SW 1271 (cell line): ENCODE data around the gene CDKL5.

ENCODE experiments used
- DNase-seq, 2 experiments: peaks; one replicate each; lab custom pipeline; 2025; lab: John Stamatoyannopoulos, UW

CDKL5 gene

GRCh38 chrX:18457000-18457399, 31.6 kb downstream of the CDKL5 start:
- DNase-seq, result no peak

GRCh38 chrX:18461431-18461830, 36.0 kb downstream of the CDKL5 start:
- no peak for DNase-seq

DNA sequence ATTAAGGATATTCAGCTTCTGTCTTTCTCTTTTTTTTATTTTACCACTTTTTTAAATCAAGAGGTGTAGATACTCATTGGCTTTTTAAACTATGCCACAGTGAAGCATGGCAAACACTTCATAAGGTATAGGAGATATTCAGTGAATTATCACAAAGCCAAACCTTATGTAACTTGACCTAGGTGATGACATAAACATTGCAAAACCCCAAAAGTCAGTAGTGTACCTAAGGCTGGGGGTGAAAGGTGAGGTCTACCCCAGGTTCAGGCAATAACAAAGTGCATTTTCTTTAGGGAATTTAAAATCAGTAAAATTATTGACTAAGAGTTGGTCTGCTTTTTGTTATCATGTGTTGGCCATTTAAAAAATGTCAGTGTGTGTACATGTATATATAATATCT, 39.1 kb downstream of the CDKL5 start:
- DNase-seq, result no peak

DNA sequence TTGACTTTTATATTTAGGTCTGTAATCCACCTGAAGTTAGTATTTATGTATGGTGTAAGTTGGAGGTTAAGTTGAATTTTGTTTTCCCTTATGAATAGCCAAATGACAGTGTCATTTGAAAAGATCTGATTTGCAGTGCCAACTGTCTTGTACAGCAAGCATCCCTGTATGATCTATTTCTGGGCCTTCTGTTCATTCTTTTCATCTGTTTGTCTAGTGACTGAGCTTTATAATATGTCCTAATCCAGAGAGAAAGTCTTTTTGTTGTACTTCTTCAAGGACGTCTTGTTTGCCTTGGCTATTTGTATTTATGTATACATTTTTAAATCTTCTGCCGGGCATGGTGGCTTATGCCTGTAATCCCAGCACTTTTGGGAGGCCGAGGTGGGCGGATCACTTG, 39.6 kb downstream of the CDKL5 start:
- no peak for DNase-seq

GRCh38 chrX:18468599-18468998, 43.2 kb downstream of the CDKL5 start:
- no peak for DNase-seq

- no peak for DNase-seq
Measured at GRCh38 chrX:18471296-18471695, 45.9 kb downstream of the CDKL5 start.

- no peak for DNase-seq
Measured at GRCh38 chrX:18490806-18491555, 65.6 kb downstream of the CDKL5 start.

DNA sequence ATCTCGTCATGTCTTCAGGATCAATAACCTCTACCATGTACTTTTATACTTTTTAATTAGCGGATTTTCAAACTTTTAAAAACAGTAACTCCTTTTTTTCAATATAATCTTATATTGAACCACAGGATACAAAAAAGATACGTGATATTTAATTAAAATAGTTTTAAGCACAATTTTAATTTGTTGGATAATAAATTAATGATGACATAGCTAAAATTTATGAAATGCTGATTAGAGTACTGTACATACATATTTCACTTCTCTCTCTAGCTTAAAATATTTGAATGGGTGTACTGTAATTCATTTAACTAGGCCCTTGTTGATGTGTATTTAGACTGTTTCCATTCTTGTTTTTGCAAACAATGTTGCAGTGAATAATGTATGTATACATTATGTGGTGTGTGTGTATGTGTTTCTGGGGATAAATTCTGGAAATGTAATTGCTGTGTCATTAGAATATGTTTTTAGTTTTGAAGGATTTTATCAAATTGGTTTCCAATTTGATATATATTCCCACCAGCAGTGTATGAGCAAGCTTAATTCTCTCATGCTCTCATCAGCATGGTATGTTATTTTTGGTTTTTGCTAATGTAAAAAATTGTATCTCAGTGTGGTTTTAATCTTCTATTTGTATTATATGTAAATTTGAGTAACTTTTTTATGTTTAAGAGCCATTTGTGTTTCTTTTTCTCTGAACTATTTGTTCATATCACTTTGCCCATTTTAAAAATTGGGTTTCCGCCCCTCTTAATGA, 66.4 kb downstream of the CDKL5 start:
- DNase-seq, result no peak

DNA sequence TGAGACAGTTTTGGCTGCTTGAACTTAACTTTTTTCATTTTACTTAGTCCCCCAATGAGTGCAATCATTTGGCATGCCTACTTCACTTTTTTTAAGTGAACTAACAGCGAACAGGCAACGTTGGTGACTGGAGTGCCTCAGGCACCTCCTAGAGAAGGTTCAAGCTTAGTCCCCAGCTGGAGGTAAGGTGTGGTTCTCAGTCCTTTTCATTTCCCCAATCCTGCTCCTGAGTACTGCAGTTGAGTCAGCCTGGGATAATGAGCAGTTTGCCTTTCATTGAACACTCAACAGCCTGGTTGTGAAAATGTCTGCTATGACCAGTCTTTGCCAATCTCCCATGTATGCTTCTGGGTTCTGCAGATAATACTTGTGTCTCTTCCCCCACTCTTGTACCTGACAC, 109.5 kb downstream of the CDKL5 start:
- DNase-seq, result no peak

DNA sequence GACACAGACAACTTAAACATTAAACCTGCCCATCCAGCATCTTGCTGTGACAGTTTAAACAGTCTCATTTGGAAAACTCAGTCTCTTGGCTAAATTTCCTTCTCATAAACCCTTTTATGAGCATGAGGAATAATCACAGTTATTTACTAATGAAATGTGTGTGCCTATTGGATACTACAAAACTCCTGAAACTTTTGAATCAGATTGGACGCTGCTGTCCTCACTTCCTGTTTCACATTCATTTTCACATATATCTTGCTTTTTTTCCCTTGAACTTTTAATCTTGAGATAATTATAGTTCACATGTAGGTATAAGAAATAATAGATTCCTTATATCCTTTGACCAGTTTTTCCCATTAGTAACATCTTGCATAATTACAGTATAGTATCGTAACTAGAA, 111.7 kb downstream of the CDKL5 start:
- DNase-seq, result no peak

- DNase-seq, result no peak
Measured at GRCh38 chrX:18537524-18537923, 112.1 kb downstream of the CDKL5 start.

- no peak for DNase-seq
Measured at GRCh38 chrX:18542131-18542530, 116.7 kb downstream of the CDKL5 start.

DNA sequence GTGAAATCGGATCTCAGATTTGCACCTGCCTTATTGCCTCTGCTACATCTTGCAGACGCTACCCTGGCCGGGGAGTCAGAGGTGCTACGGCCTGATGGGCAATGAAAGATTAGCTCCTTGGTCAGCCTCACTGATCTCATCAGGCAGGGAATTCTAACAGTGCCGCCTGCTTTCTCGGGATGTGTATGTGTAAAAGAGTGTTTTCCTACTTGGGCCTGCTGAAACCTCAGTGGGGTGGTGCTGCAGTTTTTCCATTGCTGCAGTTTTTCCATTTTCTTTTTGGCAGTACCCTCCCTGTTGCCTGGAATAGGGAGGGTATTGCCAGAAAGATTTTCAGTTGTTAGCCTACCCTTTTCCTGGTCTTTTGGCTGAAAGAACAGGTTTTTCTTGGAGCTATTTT, 117.5 kb downstream of the CDKL5 start:
- no peak for DNase-seq

DNA sequence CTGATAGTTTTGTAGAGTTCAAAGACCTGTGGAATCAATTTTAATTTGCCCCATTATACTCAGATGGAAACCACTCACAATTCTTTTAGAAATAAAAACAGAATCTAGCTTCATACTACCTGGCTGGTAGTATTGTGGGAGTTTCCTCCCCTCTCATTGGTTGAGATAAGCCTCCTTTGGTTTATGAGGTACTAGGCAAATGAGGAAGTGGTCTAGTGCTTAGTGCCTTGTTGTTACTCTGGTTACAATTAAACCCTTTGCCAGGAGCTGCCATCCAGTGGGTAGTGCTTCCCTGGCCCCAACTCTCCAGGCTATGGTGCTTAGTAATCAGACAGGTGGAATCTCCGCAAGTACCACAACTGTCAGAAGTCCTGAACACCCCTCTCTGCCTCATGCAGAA, 118.3 kb downstream of the CDKL5 start:
- no peak for DNase-seq

DNA sequence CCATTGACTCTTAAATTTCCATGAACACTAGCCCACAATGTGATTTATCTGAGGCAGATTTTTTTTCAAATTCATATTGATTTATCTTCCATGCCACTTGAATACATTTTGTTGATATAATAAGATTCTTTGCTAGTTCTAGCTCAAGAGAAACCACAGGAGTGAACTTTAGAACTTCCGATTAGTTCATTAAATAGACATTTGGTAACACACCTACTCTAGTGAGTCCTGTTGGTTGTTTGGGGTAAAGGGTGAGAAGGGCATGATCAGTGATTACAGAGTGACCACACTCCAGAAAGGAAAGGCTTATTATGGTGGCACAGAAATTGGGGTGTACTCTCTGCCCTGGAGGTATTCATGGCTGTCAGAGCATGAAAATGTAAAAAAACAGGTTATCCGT, 120.4 kb downstream of the CDKL5 start:
- no peak for DNase-seq

DNA sequence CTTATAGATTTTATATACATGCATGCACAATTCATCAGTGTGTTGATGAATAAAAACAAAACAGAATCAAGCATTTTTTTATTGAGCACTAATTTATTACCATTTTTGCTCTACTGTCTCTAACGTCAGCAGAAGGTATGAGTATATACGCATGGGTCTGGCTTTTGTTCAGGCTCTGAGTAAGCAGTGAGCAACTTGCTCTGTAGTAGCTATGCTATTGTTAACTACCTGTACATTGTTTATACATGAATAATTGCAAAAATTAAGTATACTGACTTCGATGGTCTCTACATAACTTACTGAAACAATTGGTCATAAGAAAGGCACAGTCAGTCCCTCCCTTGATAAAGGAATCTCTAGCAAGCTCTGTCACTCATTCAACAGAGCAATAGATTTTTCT, 123.6 kb downstream of the CDKL5 start:
- DNase-seq, result no peak

DNA sequence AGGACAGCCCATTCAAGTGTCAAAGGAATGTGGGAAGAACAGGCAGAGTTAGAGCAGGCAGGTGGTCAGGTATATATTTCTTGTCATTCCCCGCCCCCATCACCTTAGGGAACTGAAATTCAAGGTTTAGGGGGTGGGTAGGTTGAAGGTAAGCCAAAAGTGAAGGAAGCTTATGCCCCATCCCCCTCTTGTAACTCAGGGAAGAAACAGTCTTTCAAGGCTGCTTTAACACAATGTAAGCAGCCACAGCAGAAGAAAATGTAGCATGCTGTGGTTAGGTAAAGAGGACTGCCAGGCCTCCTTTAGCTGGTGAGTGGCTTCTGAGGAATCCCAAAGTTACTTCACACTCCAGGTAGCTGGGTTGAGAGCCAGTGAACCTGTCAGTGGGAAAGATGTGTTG, 124.2 kb downstream of the CDKL5 start:
- DNase-seq, result no peak

- no peak for DNase-seq
Measured at GRCh38 chrX:18557879-18558278, 132.5 kb downstream of the CDKL5 start.

DNA sequence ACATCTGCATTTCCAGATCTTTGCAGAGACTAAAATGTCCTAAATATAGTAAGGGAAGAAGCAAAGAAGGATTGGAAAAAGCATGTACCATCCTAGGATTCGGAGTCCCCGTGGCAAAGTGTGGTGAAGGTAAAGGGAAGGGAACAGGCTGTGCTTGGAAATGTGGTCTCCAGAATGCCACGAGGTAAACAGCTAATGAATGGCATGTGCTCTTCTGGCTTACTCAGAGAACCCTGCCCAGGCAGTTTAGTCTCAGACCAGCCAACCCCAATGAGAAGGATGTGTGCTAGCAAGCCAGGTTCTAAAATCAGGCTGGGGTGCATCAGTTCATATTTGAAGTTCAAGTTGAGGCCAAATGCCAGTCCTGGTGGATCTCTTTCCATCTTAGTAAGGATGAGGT, 133.4 kb downstream of the CDKL5 start:
- no peak for DNase-seq

GRCh38 chrX:18561020-18561419, 135.6 kb downstream of the CDKL5 start:
- DNase-seq, result no peak

- DNase-seq, result no peak
Measured at GRCh38 chrX:18565727-18566126, 140.3 kb downstream of the CDKL5 start.

DNA sequence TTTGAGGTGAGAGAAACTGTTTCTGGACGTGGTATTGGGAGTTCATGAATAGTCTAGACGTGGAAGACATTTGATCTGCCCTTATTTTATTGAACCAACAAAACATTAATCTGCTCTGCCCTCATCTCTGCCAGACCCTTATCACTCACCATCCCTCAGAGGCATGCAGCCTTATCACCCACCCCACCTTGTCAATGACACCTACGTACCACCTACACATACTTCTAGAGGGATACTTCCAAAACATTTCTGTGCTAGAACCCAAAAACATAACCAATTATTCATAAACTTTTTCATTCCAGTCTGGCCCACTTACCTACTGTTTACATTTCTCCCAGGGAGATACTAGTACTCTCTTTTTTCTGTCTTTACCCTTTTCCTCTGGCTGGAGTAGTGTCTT, 141.3 kb downstream of the CDKL5 start:
- no peak for DNase-seq

GRCh38 chrX:18573556-18573955, 148.1 kb downstream of the CDKL5 start:
- no peak for DNase-seq

GRCh38 chrX:18574591-18574990, 149.2 kb downstream of the CDKL5 start:
- no peak for DNase-seq
